Cerebellar cortex (tissue), 1 donor: Measurements from ENCODE around the gene NKX1-2.

Experiments
- DNase-seq: peaks from one replicate; pipeline ENCODE4 v3.0.0-alpha.2; 2015; ENCODE audit warnings: low spot score

NKX1-2 gene

DNA sequence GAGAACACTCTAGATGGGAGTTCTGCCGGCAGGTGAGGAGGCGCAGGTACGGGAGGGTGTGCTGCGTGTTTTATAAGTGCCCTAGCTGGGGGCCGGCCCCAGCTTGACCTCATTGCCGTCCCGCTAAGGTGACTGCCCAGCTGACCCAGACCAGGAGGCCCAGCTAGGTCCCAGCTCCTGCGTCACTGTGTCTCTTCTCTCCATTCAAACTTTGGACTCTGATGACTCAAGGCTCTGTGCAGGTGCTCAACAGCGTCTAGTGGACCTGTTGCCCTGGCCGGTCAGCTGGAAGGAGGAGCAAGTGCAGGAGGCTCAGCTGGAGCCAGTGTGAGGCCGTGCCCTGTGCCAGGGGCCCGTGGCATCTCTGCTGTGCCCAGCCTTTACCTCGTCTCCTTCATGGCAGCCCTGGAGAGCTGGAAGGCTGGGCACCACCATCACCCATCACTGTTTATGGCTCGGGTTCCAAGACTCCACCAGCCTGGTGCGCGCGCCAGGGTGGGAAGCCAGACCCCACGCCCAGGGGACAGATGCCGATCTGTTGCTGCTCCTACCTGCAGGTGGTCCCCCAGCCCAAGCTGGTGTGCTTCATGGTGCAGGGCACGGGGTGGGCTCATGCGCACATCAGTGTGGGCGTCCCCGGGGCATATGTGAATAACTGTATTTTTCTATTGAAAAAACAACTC is 26.3 kb upstream of the NKX1-2 start:
- no peak for DNase-seq

DNA sequence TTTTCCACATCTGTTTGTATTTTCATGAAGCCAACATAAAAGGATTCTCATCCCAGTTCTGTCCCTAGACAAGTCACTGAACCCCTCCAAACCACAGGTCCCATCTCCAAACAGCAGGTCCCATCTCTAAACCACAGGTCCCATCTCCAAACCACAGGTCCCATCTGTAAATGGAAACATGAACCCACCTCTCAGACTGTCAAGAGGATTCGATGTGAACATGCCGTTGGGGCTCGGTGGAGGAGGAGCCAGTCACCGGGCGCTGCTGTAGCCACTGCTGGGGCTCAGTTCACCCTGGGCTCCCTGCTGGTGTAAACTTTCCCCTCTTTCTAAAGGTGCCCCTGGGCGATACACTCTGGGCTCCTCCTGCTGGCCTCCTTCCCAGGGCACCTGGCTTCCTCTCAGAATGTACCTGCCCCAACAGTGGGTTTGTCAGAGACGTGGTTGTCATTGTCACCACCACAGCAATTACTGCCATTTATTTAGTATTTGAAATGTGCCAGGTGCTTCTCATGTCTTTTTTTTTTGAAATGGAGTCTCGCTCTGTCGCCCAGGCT is 24.8 kb upstream of the NKX1-2 start:
- no peak for DNase-seq

DNA sequence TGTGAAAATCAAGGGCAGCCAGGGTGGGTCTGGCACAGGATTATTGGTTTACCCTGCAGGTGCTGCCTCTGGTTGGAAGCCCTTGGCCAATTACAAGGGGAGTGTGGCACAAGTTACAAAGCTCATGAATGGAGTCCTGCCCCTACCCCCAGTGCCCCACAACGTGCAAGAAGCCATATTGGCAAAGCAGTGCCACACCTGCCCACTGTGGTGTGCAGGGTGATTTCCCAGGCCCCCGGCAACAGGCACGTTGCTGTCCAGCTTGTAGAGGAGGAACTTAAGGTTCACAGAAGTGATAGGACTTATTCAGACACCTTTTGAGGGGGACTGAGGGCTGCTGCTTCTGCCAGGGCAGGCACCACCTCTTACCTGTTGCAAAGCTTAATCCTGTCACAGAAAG is 23.2 kb upstream of the NKX1-2 start:
- no peak for DNase-seq

DNA sequence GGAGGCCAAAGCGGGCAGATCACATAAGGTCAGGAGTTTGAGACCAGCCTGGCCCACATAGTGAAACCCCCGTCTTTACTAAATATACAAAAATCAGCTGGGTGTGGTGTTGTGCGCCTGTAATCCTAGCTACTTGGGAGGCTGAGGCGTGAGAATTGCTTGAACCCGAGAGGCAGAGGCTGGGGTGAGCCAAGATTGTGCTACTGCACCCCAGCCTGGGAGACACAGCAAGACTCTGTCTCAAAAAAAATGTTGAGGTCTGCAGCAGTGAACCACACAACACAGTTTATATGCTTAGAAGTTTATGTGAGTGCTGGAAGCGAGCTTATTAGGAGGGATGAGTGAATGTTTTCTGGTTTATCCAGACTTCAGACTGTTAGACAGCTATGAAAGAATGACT is 22.2 kb upstream of the NKX1-2 start:
- DNase-seq, result no peak

DNA sequence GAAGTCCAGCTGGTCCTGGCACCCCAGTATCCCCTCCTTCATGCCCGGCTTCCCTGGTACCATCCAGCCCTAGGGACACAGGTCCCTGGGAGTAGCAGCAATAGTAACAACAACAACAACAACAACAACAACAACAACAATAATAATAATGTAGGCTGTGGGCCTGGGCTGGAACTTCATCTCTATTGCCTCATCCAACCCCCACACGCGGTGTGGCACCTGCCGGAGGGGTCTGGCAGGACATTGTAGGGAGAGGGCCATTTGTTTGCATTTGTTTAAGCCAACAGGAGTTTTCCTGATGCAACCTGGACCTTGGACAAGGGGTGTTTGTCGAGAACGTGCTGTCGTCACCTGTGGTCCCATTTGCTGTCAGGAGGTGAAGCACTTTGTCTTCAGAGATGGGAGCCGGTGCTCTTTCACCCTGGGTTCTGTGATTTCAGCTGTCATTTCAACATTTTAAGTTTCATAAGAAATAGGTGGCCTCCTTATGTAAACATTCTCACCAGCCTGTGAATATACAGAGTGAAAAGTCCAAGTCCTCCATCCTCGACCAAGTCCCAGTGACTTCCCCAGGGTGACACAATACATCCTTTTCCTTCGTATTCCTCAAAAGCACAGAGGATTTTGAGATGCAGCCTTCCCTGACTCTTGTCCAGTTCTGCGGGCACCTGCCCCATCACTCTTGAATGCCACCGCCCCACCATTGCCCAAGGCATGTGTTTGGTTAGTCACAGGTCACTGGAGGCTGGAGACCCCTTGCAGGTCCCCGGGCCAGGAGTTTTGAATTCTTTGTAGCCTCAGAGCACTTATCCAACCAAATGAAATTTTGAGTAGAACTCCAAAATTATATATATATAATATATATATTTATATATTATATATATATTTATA is 21.0 kb upstream of the NKX1-2 start:
- DNase-seq, result no peak

DNA sequence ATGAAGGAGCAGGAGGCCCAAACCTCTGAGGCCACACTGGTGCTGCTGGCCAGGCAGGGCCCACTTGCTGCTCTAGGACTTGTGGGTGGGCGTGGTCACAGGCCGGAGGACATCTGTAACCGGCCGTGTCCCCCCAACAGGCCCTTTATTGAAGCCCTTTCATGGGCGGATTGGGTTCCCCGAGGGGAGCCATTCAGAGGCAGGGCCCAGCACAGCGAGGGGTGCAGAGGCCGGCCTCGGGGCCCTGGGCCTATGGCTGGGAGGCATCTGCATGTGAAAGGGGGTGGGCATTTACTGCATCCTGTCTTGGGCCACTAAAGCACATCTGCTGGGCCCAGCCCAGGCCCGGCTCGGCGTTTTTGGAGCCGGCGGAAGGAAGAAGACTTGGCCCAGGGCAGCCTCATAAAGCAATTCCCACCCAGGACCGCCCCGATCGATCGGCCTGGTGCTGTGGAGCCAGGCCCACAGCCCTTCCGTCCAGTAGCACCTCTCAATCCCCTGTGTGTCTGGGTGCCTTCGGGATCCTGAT is 20.2 kb upstream of the NKX1-2 start:
- no peak for DNase-seq

DNA sequence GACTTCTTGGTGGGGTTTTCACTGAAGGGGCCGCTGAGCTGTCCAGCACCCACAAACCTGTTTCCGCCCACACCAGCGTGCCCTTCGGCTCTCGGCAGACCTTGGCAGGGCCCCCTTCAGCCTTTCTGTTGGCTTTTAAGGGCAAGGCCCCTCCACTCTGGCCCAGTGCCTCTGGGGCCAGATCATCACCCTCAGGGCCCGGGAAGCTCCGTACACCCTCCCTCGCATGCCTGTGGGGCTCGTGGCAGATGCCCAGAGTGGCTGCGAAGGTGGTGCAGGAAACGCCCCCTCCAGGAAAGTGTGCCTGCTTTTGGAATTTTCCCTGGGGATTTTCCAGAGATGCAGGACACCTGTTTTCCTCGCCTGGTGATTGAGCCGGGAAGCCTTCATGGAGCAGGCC is 18.8 kb upstream of the NKX1-2 start:
- no peak for DNase-seq

DNA sequence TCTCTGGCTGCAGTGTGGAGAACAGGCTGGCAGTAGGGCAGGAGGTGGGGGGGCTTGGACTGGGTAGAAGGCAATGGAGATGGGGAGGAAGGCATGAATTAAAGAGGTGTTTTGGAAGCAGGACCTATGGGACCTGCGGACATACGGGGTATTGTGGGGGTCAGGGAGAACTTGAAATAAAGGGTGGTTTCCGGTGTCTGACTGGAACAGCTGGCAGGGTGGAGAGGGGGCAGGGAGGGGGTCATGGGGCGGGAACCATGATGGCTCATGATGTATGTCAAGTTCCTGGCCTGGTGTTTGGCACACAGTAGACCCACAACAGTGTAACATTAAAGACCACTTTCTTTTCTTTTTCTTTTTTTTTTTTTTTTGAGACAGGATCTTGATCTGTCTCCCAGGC is 17.3 kb upstream of the NKX1-2 start:
- DNase-seq, result no peak

DNA sequence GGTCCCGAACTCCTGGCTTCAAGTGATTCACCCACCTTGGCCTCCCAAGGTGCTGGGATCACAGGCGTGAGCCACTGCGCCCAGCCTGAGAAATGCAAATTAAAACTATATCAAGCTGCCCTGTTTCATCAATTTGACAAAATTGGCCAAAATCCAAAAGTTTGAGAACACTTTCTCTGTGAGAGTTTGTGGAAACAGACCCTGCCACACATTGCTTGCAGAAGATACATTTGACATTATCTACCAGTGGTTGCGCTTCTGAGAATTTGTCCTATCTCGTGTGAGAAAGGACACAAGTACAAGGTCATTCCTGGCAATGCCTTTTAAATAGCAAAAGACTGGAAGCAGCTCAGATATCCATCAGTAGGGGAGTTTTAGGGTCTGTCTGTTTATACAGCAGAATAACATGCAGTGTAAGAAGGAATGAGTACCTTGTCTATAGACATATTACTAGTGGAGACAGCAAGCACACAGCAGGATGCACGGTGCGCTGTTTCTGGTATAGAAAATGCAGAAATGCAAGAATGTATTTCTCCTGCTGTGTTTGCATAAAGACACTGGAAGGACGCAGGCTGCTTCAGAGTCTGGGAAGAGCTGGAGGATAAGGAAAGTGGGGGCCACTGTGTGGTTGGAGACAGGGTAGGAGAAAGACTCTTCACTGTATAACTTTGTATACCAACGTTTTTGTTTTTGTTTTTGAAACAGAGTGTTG is 16.1 kb upstream of the NKX1-2 start:
- no peak for DNase-seq

DNA sequence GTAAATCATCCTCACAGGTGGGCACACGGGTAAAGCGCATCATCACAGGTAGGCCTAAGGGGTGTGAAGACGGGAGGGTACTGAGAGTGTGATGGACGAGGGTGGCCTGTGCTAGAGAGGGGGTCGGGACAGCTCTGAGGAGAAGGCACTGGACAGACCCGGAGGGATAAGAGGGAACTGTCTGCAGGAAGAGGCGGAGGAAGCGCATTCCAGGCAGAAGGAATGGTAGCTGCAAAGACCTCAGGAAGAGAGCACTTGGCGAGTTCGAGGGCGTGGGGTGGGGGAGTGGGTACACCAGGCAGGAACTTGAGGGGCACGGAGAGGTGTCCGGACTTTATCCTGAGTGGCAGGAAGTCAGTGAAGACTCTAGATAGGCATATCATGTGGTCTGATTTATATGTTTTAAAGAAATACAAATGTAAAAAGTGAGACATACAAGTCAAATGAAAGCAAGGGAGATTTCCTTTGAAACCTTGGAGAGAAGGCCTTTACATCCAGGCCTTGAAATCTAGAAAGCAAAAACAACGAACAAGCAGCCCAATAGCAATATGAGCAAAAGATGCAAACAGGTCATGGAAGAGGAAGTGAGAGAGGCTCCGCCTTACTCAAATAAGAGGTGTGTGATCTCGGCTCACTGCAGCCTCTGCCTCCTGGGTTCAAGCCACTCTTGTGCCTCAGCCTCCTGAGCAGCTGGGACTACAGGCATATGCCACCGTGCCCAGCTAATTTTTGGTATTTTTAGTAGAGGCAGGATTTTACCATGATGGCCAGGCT is 15.4 kb upstream of the NKX1-2 start:
- no peak for DNase-seq

DNA sequence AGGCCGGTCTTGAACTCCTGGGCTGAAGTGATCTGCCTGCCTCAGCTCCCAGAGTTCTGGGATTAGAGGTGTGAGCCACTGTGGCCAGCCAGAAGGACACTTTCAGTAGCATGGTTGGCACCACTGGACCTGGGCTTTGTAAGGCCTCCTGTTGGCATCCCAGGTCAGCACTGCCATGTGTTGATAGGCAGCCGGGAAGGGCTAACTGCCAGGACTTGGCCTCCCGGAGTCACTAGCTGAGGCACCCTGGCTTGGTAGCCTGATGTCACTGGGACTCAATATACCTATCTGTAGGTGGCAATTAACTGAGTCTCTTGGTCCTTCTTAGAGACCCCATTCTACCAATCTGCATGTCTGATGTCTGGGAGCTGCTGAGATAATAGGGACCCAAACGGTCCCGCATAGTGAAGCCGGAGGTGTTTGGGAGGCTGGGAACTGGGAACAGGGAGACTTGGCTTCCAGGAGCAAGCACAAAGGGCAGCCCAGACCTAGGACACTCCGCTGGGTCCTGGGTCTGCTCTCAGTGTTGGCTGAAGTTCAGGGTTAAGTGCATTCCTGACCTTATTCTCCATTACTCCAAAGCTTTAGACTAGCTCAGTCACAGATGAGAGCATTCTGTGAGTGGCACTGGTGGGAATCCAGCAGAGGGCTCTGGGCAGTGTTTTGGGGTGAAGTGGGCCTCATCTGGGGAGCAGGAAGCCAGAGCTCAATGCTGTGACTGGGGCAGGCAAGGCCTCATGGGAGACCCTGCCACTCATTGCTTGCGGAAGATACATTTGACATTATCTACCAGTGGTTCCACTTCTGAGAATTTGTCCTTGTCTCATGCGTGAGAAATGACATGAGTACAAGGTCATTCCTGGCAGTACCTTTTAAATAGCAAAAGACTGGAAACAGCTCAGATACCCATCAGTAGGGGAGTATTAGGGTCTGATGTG is 14.5 kb upstream of the NKX1-2 start:
- DNase-seq, result no peak

DNA sequence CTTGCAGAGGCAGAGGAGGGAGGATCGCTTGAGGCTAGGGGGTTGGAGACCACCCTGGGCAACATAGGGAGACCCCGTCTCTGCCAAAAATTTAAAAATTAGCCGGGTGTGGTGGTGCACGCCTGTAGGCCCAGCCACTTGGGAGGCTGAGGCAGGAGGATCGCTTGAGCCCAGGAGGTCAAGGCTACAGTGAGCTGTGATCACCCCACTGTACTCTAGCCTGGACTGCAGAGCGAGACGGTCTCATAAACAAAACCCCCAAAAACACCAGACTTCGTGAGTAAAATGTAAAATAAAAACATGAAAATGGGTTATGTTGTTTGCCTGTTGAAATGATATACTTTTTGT is 12.5 kb upstream of the NKX1-2 start:
- DNase-seq, result no peak

DNA sequence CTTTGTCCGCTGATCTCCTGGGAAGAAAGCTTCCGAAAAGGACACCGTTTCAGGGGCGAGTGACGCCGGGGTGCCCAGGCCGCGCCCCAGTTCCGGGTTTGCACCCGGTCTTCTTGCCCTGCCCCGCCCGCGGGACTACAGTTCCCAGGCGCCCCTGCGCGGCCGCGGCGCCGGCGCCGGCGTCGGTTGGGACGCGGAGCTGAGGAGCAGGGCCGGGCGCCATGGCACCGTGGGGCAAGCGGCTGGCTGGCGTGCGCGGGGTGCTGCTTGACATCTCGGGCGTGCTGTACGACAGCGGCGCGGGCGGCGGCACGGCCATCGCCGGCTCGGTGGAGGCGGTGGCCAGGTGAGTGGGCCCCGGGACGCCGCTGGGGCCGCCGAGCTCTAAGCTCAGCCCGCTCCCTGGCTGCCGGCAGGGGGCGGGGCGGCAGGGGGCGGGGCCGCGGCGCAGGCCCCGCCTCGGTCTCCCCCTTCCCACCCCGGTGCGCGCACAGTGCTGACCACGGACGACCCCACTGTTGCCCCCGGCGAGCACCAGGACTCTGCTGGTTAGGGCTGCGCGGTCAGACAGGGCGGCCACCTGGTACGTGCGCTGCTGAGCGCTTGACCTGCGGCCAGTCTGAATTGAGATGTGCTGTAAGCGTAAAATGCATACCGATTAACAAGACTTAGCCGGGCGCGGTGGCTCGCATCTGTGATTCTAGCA is 12.0 kb upstream of the NKX1-2 start, which contains the start of gene LHPP:
Gene LHPP, plus strand, starts transcription at position 182 of the 706 bp plus-strand sequence. Its CDS starts 40 bp downstream, at position 222.
- peak; percentile 79 for DNase-seq

DNA sequence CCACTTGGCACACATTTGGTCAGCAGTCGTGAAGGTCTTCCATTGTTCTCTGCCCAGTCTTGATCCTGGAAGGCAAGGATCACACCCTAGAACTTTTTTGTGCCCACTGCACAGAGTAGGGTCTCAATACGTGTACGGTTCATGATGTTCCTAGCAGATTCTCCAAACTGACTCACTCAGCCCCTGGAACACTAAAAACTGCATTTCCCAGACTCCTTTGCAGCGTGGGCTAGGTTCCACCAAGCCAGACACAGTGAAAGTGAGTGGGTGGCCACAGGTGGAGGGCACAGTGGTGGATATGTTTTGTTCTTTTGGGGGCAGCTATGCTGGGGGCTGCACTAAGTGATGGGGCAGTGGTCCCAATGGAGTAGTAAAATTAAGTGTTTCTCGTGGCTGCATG is 10.3 kb upstream of the NKX1-2 start:
- DNase-seq, result no peak

DNA sequence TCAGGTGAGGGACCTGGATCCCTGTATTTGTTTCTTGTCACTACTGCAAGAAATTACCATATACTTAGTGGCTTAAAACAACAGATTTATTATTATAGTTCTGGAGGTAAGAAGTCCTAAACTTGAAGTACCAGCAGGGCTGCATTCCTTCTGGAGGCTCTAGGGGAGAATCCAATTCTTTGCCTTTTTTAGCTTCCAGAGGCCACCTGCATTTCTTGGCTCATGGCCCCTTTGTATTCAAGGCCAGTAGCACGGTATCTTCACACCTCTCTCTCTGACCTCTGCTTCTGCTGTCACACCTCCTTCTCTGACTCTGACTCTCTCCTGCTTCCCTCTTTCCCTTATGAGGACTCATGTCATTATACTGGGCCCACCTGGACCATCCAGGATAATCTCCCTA is 9.6 kb upstream of the NKX1-2 start:
- DNase-seq, result no peak

DNA sequence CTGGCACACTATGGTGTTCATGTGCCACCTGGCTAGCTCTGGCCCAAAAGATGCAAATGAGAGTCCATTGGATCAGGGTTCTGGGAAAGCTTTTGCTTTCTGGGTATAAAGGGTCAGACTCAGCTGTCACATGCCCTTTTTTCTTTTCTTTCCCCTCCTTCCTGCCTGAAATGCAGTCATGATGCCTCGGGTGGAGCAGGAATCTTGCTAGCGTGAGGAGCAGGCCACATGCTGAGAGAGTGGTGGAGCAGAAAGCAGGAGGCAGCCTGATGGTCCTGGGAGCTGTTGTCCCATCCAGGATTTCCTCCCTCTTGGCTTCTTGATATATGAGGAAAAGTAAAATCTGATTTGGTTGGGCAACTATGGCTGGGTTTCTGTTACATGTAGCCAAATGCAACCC is 9.1 kb upstream of the NKX1-2 start:
- no peak for DNase-seq

DNA sequence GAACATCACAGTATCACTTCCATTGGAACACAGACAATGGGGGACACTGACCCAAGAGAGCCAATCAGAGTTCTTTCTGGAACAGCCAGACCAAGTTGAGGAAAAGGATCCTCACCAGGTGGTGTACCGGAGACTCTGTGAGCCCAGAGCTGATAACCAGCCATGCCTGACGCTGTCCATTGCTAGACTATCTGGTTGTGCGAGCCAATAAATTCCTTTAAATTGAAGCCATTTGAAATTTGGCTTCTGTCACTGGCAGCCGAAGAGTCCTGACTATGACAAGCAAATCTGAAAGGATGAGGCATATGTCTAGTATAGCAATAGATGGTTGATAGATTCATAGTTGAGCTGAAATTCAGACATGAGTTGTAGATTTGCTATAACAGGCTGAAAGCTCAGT is 8.6 kb upstream of the NKX1-2 start:
- no peak for DNase-seq

DNA sequence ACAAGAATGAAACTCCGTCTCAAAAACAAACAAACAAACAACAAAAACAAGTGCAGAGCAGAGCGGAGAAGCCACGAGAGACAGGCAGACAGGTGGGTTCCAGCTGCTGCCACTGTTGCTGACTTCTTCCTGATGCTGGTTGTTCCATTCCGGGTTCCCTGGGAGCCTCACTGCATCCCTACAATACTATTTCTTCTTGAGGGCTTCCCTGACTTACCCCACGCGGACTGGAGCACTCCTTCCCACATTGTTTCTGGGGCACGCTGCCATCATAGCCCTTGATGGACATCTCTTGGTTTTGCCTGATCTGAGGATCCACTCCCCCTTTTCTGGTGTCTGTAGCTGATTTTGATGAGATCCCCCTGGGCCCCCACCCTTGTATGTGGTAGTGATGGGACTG is 5.6 kb upstream of the NKX1-2 start:
- no peak for DNase-seq

DNA sequence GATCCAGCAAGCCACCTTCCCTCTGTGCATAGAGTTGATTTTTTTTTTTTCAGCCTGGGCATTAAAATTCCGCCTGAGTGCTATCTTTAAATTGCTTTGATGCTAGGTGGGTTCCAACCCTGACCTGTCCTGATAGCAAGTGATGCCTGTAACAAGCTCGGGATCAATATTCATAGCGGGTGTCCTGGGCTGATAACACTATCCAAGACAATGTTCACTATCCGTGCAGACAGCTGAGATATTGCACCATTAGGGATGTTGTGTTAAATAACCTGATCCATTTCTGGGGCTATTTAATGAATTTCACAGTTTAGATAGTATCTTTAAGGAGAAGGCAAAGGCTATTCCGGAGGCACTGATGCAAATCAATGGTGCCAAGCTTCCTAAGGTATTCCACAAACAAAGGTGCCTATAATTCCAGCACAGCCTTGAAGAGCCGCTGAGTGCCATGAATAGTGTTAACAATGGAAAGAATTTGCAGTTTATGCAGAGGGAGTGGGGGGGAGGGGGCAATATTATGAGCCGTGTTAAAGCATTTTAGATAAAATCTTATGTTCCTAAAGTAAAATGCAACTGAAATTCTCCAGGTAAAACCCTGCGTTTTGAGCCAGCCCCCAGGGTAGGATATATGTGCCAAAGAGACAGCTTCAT is 4.2 kb upstream of the NKX1-2 start:
- no peak for DNase-seq
